ENCODE results near the gene JARID2.

JARID2 gene

DNA sequence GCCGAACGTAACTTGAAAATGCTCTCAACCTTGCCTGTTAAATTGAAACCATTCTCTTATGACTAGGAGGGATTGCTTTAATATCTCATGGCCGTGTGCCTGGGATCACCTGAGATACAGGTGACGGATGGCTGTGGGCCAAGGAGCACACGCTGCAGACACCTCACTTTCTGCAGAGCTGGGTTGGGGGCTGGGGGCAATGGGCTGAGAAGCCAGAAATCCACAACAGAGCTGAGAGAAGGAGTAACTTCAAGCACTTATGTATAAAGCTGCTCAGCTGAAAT is 246.1 kb downstream of the JARID2 start:
- Histone ChIP-seq H3K9me3 (ENCODE audit: control insufficient read depth, low read length) (no peaks in the 10 kb centered on the region), H3K27me3 (ENCODE audit: control insufficient read depth, insufficient read depth, low read length) (no peaks in the 10 kb centered on the region), H3K36me3 (ENCODE audit: control insufficient read depth, insufficient read depth, low read length) (no peaks in the 10 kb centered on the region), H3K4me2 (ENCODE audit: low read length) (no peak overlapping the region), H3K9ac (no peak overlapping the region), H3K4me1 (no peaks in the 10 kb centered on the region), H2AFZ (no peak overlapping the region), H3K79me2 (peaks cover 12% of the 10 kb centered on the region), H3K4me3 (ENCODE audit: low read depth, low read length) (no peak overlapping the region), H3K27ac (no peak overlapping the region)
- no peak for TF ChIP-seq CTCF (IDR thresholded peaks at IDR 0.05)

- H3K79me2 ChIP-seq = peaks cover 12% of the 10 kb centered on the region
- no peak for TF ChIP-seq CTCF (IDR thresholded peaks at IDR 0.05)
- no peak overlapping the region for H3K27ac ChIP-seq
- H3K4me3 ChIP-seq (ENCODE audit: low read depth, low read length) = no peak overlapping the region
- no peak overlapping the region for H3K4me2 ChIP-seq (ENCODE audit: low read length)
- no peaks in the 10 kb centered on the region for H3K36me3 ChIP-seq (ENCODE audit: control insufficient read depth, insufficient read depth, low read length)
- H3K27me3 ChIP-seq (ENCODE audit: control insufficient read depth, insufficient read depth, low read length) = no peaks in the 10 kb centered on the region
- H3K4me1 ChIP-seq = no peaks in the 10 kb centered on the region
- no peaks in the 10 kb centered on the region for H3K9me3 ChIP-seq (ENCODE audit: control insufficient read depth, low read length)
- no peak overlapping the region for H3K9ac ChIP-seq
- H2AFZ ChIP-seq = no peak overlapping the region
These were observed 247.7 kb downstream of the JARID2 start for GRCh38 chr6:15493437-15494168.

GRCh38 chr6:15495375-15495901 is 249.6 kb downstream of the JARID2 start:
- no peak overlapping the region for H2AFZ ChIP-seq
- H3K9ac ChIP-seq = no peak overlapping the region
- no peaks in the 10 kb centered on the region for H3K36me3 ChIP-seq (ENCODE audit: control insufficient read depth, insufficient read depth, low read length)
- no peak for TF ChIP-seq CTCF (IDR thresholded peaks at IDR 0.05)
- H3K27me3 ChIP-seq (ENCODE audit: control insufficient read depth, insufficient read depth, low read length) = no peaks in the 10 kb centered on the region
- no peak overlapping the region for H3K27ac ChIP-seq
- H3K79me2 ChIP-seq = peaks cover 7% of the 10 kb centered on the region
- no peaks in the 10 kb centered on the region for H3K9me3 ChIP-seq (ENCODE audit: control insufficient read depth, low read length)
- H3K4me1 ChIP-seq = no peaks in the 10 kb centered on the region
- no peak overlapping the region for H3K4me3 ChIP-seq (ENCODE audit: low read depth, low read length)
- no peak overlapping the region for H3K4me2 ChIP-seq (ENCODE audit: low read length)

DNA sequence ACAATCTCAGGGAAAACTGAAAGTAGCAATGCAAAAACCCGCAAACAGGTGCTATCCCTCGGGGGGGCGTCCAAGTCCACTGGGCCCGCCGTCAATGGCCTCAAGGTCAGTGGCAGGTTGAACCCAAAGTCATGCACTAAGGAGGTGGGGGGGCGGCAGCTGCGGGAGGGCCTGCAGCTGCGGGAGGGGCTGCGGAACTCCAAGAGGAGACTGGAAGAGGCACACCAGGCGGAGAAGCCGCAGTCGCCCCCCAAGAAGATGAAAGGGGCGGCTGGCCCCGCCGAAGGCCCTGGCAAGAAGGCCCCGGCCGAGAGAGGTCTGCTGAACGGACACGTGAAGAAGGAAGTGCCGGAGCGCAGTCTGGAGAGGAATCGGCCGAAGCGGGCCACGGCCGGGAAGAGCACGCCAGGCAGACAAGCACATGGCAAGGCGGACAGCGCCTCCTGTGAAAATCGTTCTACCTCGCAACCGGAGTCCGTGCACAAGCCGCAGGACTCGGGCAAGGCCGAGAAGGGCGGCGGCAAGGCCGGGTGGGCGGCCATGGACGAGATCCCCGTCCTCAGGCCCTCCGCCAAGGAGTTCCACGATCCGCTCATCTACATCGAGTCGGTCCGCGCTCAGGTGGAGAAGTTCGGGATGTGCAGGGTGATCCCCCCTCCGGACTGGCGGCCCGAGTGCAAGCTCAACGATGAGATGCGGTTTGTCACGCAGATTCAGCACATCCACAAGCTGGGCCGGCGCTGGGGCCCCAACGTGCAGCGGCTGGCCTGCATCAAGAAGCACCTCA is 250.7 kb downstream of the JARID2 start:
- H3K4me2 ChIP-seq (ENCODE audit: low read length) = no peak overlapping the region
- TF ChIP-seq CTCF (IDR thresholded peaks at IDR 0.05) = no peak
- no peaks in the 10 kb centered on the region for H3K27me3 ChIP-seq (ENCODE audit: control insufficient read depth, insufficient read depth, low read length)
- no peaks in the 10 kb centered on the region for H3K36me3 ChIP-seq (ENCODE audit: control insufficient read depth, insufficient read depth, low read length)
- no peaks in the 10 kb centered on the region for H3K9me3 ChIP-seq (ENCODE audit: control insufficient read depth, low read length)
- H3K79me2 ChIP-seq = peaks cover 7% of the 10 kb centered on the region
- no peak overlapping the region for H3K27ac ChIP-seq
- H3K4me1 ChIP-seq = peaks cover 5% of the 10 kb centered on the region
- no peak overlapping the region for H2AFZ ChIP-seq
- H3K9ac ChIP-seq = no peak overlapping the region
- H3K4me3 ChIP-seq (ENCODE audit: low read depth, low read length) = no peak overlapping the region

Data from parathyroid adenoma (tissue), 2 donors.